Breast epithelium (tissue), 3 donors: ENCODE data around the gene KRTAP5-3.

ENCODE experiments used
- POLR2A ChIP-seq: fragments of 450-650 bp; IDR thresholded peaks from one replicate; pipeline ENCODE4 v1.6.1; 2016; ENCODE audit warnings: antibody characterized with exemption, mild to moderate bottlenecking, moderate library complexity
- TF ChIP-seq, protein P1 (sequence below), 3 donors: fragments of 450-650 bp; IDR thresholded peaks; one replicate each; pipeline ENCODE4 v1.5.1; 2016 to 2017; ENCODE audit warnings: antibody characterized with exemption in 3 of 3, mild to moderate bottlenecking in 3 of 3, moderate library complexity in 3 of 3

DNA sequence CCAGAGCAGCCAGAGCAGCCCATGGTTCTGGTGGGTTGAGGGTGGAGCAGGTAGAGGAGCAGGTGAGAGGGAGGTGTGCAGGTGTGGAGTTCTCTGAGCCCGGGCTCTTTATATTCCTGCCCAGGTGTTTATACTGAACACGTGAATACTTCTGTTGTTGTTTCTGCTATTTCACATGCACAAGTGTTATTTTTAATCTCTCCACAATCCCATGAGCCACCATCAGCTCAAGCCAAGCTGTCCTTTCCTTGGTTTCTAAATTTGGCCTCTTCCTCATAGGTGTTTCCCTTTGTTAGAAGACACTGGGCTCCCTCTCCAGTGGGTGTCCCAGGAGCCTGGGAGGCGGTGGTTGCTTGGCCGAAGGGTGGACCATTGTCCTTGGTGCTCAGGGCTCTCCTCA, at the start of gene KRTAP5-3:
- no peak for TF ChIP-seq POLR2A
- TF ChIP-seq, protein P1, sequence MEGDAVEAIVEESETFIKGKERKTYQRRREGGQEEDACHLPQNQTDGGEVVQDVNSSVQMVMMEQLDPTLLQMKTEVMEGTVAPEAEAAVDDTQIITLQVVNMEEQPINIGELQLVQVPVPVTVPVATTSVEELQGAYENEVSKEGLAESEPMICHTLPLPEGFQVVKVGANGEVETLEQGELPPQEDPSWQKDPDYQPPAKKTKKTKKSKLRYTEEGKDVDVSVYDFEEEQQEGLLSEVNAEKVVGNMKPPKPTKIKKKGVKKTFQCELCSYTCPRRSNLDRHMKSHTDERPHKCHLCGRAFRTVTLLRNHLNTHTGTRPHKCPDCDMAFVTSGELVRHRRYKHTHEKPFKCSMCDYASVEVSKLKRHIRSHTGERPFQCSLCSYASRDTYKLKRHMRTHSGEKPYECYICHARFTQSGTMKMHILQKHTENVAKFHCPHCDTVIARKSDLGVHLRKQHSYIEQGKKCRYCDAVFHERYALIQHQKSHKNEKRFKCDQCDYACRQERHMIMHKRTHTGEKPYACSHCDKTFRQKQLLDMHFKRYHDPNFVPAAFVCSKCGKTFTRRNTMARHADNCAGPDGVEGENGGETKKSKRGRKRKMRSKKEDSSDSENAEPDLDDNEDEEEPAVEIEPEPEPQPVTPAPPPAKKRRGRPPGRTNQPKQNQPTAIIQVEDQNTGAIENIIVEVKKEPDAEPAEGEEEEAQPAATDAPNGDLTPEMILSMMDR (IDR thresholded peaks at IDR 0.05): no peak
